PC-9 (cell line): Measurements from ENCODE around the gene DLGAP1.

ENCODE experiments used
- EZH2 ChIP-seq: fragments of 200-600 bp; sonication (generic); IDR thresholded peaks from 2 replicates; pipeline ENCODE4 v1.8.0; 2017; ENCODE audit warnings: antibody characterized with exemption, low read depth
- TF ChIP-seq, protein P1 (sequence below): fragments of 200-600 bp; sonication (generic); conservative IDR thresholded peaks from 2 replicates; pipeline ENCODE4 v1.6.1; 2017; ENCODE audit warnings: mixed run types, antibody characterized with exemption, mild to moderate bottlenecking, moderate library complexity

GRCh38 chr18:4406856-4407255, 48.3 kb downstream of the DLGAP1 start:
- TF ChIP-seq, protein P1, sequence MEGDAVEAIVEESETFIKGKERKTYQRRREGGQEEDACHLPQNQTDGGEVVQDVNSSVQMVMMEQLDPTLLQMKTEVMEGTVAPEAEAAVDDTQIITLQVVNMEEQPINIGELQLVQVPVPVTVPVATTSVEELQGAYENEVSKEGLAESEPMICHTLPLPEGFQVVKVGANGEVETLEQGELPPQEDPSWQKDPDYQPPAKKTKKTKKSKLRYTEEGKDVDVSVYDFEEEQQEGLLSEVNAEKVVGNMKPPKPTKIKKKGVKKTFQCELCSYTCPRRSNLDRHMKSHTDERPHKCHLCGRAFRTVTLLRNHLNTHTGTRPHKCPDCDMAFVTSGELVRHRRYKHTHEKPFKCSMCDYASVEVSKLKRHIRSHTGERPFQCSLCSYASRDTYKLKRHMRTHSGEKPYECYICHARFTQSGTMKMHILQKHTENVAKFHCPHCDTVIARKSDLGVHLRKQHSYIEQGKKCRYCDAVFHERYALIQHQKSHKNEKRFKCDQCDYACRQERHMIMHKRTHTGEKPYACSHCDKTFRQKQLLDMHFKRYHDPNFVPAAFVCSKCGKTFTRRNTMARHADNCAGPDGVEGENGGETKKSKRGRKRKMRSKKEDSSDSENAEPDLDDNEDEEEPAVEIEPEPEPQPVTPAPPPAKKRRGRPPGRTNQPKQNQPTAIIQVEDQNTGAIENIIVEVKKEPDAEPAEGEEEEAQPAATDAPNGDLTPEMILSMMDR: no peak
- no peak for TF ChIP-seq EZH2
